Transverse colon (tissue), 4 donors: ENCODE results near the gene PFN3. TPM values are rescaled to one million over a fixed set of nuclear protein-coding genes. Genes with fewer than 3 reads are reported as not detected.

Experiments
- DNase-seq: peaks from one replicate; pipeline ENCODE4 v3.0.0-alpha.2; 2019
- H3K27ac ChIP-seq, 4 donors: fragments of 200-600 bp; sonication (generic); 2 replicates each; pipeline ENCODE4 v1.5.1; 2016 to 2018; ENCODE audit warnings: inconsistent platforms in 4 of 4
- H3K27me3 ChIP-seq: fragments of 200-600 bp; sonication (generic); 2 replicates; pipeline ENCODE4 v1.5.1; 2017; ENCODE audit warnings: inconsistent platforms
- H3K36me3 ChIP-seq, 4 donors: fragments of 200-600 bp; sonication (generic); 2 replicates each; pipeline ENCODE4 v1.5.1; 2017 to 2019; ENCODE audit warnings: inconsistent platforms in 4 of 4
- H3K4me1 ChIP-seq, 4 donors: fragments of 200-600 bp; sonication (generic); 2 replicates each; pipeline ENCODE4 v1.5.1; 2017 to 2020; ENCODE audit warnings: inconsistent platforms in 4 of 4
- H3K4me3 ChIP-seq, 4 donors: fragments of 200-600 bp; sonication (generic); 1 replicate in 1 of 4; 2 replicates in 3 of 4; pipeline versions ENCODE4 v1.5.1 to v1.6.1; 2017 to 2019; ENCODE audit warnings: inconsistent platforms in 4 of 4
- H3K9me3 ChIP-seq, 2 donors: fragments of 200-600 bp; sonication (generic); 2 replicates each; pipeline ENCODE4 v1.5.1; 2017 to 2019; ENCODE audit warnings: inconsistent platforms in 2 of 2
- CTCF ChIP-seq, 5 experiments: fragments of 200-600 bp in 3 of 5; fragments of 450-650 bp in 2 of 5; sonication (generic) in 3 of 5; IDR thresholded peaks; 1 replicate in 2 of 5; 2 replicates in 3 of 5; pipeline ENCODE4 v1.5.1; 2016 to 2017; ENCODE audit warnings: antibody characterized with exemption in 5 of 5, inconsistent platforms in 3 of 5, mild to moderate bottlenecking in 2 of 5, moderate library complexity in 1 of 5
- EP300 ChIP-seq: sonication (generic); formaldehyde crosslinking; IDR thresholded peaks from one replicate; pipeline ENCODE4 v1.6.1; 2017; ENCODE audit warnings: antibody characterized with exemption, low read depth
- POLR2A ChIP-seq: fragments of 450-650 bp; IDR thresholded peaks from one replicate; pipeline ENCODE4 v1.6.1; 2016; ENCODE audit warnings: antibody characterized with exemption, mild to moderate bottlenecking, moderate library complexity
- POLR2AphosphoS5 ChIP-seq, 3 donors: sonication (generic); formaldehyde crosslinking; IDR thresholded peaks; one replicate each; pipeline ENCODE4 v1.6.1; 2016; ENCODE audit warnings: antibody characterized with exemption in 3 of 3
- WGBS, 2 donors: methylation state at CpG; one replicate each; pipeline ENCODE4 v1.1.5; 2018; ENCODE audit warnings: low coverage in 1 of 2; 5-methylcytosine and 5-hydroxymethylcytosine counted together
- in situ Hi-C, 4 donors: fragments of 200-750 bp; cut with MboI; loops; one replicate each; pipeline versions ENCODE4 v1.15.0 to v1.15.1; 2017; ENCODE audit warnings: low sequenced_read_pairs in 3 of 4, low pct_ligation_motif_present in 1 of 4, low pct_unique_long_range_greater_than_20kb in 1 of 4
- intact Hi-C: fragments of 100-400 bp; cut with DNase I; formaldehyde crosslinking; loops from one replicate; pipeline ENCODE4 v1.15.1; 2023; ENCODE audit warnings: low total_unique reads
- total RNA-seq, 4 donors: library from RNA; depleted of rRNA; stranded (reverse); fragments of >200 nt; gene quantifications; one replicate each; pipeline ENCODE4 v1.1.0, GENCODE V29; 2016

PFN3 gene
- total RNA-seq, 4 donors from 2014 or later, result not detected

- Histone ChIP-seq H3K27me3 (no peaks in the 10 kb centered on the region), H3K27ac (peak overlapping the region; percentile 90 to 97 (median 96)), H3K4me1 (peaks cover 34 to 48% (median 35%) of the 10 kb centered on the region in 4 donors), H3K36me3 (peaks cover 0 to 8% (median 2%) of the 10 kb centered on the region in 4 donors), H3K9me3 (no peaks in the 10 kb centered on the region), H3K4me3 (peak overlapping the region in 2 of 4 donors; percentile 74 to 93)
- in situ Hi-C loops (no loop called here), intact Hi-C loops (loop anchor here (2.0 kb wide), 1 partner anchor 69 kb away; the partner anchor contains the start of gene PDLIM7)
- WGBS, 2 donors, result 78% methylated on average over 4 of the region's 11 CpGs; no CpG with 5 or more reads in 1 of the 2 donors
- TF ChIP-seq POLR2AphosphoS5 (IDR thresholded peaks at IDR 0.05), result no peak
- no peak for TF ChIP-seq POLR2A
- TF ChIP-seq EP300, result no peak
- TF ChIP-seq CTCF (IDR thresholded peaks at IDR 0.05), result no peak
- DNase-seq, result peak; percentile 52
Measured at GRCh38 chr5:177427919-177428573, 27.6 kb upstream of the PFN3 start.

- H3K27me3 ChIP-seq, result no peaks in the 10 kb centered on the region
- intact Hi-C loops (loop anchor here (2.0 kb wide), 1 partner anchor 69 kb away; the partner anchor contains the start of gene PDLIM7), in situ Hi-C loops (no loop called here)
- no peak for DNase-seq
- H3K27ac ChIP-seq, result peak overlapping the region; percentile 90 to 97 (median 96)
- peaks cover 0 to 1% (median under 1%) of the 10 kb centered on the region in 4 donors for H3K36me3 ChIP-seq
- TF ChIP-seq POLR2A, result no peak
- no peak for TF ChIP-seq CTCF (IDR thresholded peaks at IDR 0.05)
- TF ChIP-seq EP300, result no peak
- no peak for TF ChIP-seq POLR2AphosphoS5 (IDR thresholded peaks at IDR 0.05)
- WGBS, 2 donors, result 0 to 5% methylated on average over 1 to 11 of the region's 11 CpGs
- H3K4me1 ChIP-seq, result peaks cover 27 to 48% (median 32%) of the 10 kb centered on the region in 4 donors
- no peaks in the 10 kb centered on the region for H3K9me3 ChIP-seq
- peak overlapping the region; percentile 74 to 94 (median 92) for H3K4me3 ChIP-seq
Measured at GRCh38 chr5:177427211-177427822, 26.9 kb upstream of the PFN3 start.

GRCh38 chr5:177426566-177427210, 26.2 kb upstream of the PFN3 start, which contains the start of gene GRK6:
Gene GRK6, plus strand, starts transcription at chr5:177426676. Its CDS starts 170 bp downstream, at chr5:177426846.
- TF ChIP-seq EP300 (no peak), POLR2A (peak; percentile 38)
- H3K27ac ChIP-seq, result peak within 1 kb of the TSS; percentile 95 to 98 (median 97)
- DNase-seq, result peak; percentile 78
- WGBS, 2 donors, result 1% methylated on average over 35 of the region's 82 CpGs; no CpG with 5 or more reads in 1 of the 2 donors
- no peaks in the 10 kb centered on the region for H3K27me3 ChIP-seq
- H3K36me3 ChIP-seq, result no peaks in the 10 kb centered on the region
- in situ Hi-C loops, result no loop called here
- H3K4me3 ChIP-seq, result peak within 1 kb of the TSS; percentile 74 to 94 (median 92)
- H3K4me1 ChIP-seq, result peaks cover 26 to 47% (median 31%) of the 10 kb centered on the region in 4 donors
- intact Hi-C loops, result loop anchor here (2.0 kb wide), 1 partner anchor 70 kb away; the partner anchor contains the start of gene PDLIM7
- no peaks in the 10 kb centered on the region for H3K9me3 ChIP-seq

GRCh38 chr5:177425801-177426565, 25.5 kb upstream of the PFN3 start:
- peak; percentile 100 for DNase-seq
- H3K9me3 ChIP-seq, result no peaks in the 10 kb centered on the region
- intact Hi-C loops (loop anchor here (2.0 kb wide), 1 partner anchor 71 kb away; the partner anchor contains the start of gene PDLIM7), in situ Hi-C loops (no loop called here)
- peaks cover 26 to 41% (median 29%) of the 10 kb centered on the region in 4 donors for H3K4me1 ChIP-seq
- TF ChIP-seq POLR2AphosphoS5 (IDR thresholded peaks at IDR 0.05) (peak; percentile 68 to 95 (median 87)), EP300 (no peak), POLR2A (peak; percentile 93), CTCF (IDR thresholded peaks at IDR 0.05) (no peak)
- H3K27me3 ChIP-seq, result no peaks in the 10 kb centered on the region
- H3K36me3 ChIP-seq, result no peaks in the 10 kb centered on the region
- WGBS, 2 donors, result 0% methylated on average over 7 to 46 of the region's 52 CpGs
- H3K4me3 ChIP-seq, result peak overlapping the region; percentile 38 to 61 (median 52)
- H3K27ac ChIP-seq, result peak overlapping the region; percentile 95 to 98 (median 96)
